ENCODE data around the gene NR2C2.
A peak's percentile ranks its signal among the peaks of the same experiment; 100 is the strongest.

NR2C2 gene

GRCh38 chr3:15023249-15023648, 75.9 kb downstream of the NR2C2 start:
- DNase-seq (ENCODE audit: low spot score) = no peak

- no peak for DNase-seq (ENCODE audit: low spot score)
These were observed 76.3 kb downstream of the NR2C2 start for GRCh38 chr3:15023719-15024118.

- DNase-seq (ENCODE audit: low spot score) = no peak
These were observed 82.2 kb downstream of the NR2C2 start for GRCh38 chr3:15029625-15030024.

GRCh38 chr3:15032650-15033049, 85.3 kb downstream of the NR2C2 start:
- DNase-seq (ENCODE audit: low spot score) = no peak

- DNase-seq (ENCODE audit: low spot score) = no peak
These were observed 85.7 kb downstream of the NR2C2 start for GRCh38 chr3:15033103-15033502.

- DNase-seq (ENCODE audit: low spot score) = no peak
These were observed 90.9 kb downstream of the NR2C2 start for GRCh38 chr3:15038306-15038705.

GRCh38 chr3:15040844-15041243, 93.5 kb downstream of the NR2C2 start:
- DNase-seq (ENCODE audit: low spot score) = no peak

GRCh38 chr3:15041950-15042349, 94.6 kb downstream of the NR2C2 start:
- DNase-seq (ENCODE audit: low spot score) = no peak

GRCh38 chr3:15042936-15043335, 95.6 kb downstream of the NR2C2 start:
- DNase-seq (ENCODE audit: low spot score) = no peak

GRCh38 chr3:15043408-15044171, 96.2 kb downstream of the NR2C2 start:
- no peak for DNase-seq (ENCODE audit: low spot score)

- no peak for DNase-seq (ENCODE audit: low spot score)
These were observed 96.9 kb downstream of the NR2C2 start for GRCh38 chr3:15044326-15044725.

- DNase-seq (ENCODE audit: low spot score) = no peak
These were observed 98.3 kb downstream of the NR2C2 start for GRCh38 chr3:15045667-15046066.

- no peak for DNase-seq (ENCODE audit: low spot score)
These were observed 102.2 kb downstream of the NR2C2 start for GRCh38 chr3:15049584-15049983.

GRCh38 chr3:15050405-15051092, 103.2 kb downstream of the NR2C2 start:
- no peak for DNase-seq (ENCODE audit: low spot score)

GRCh38 chr3:15051531-15051930, 104.1 kb downstream of the NR2C2 start:
- DNase-seq (ENCODE audit: low spot score) = peak; percentile 88

GRCh38 chr3:15052335-15053242, 105.2 kb downstream of the NR2C2 start:
- DNase-seq (ENCODE audit: low spot score) = no peak

- no peak for DNase-seq (ENCODE audit: low spot score)
These were observed 106.2 kb downstream of the NR2C2 start for GRCh38 chr3:15053541-15053940.

GRCh38 chr3:15055019-15055557, 107.7 kb downstream of the NR2C2 start:
- no peak for DNase-seq (ENCODE audit: low spot score)

- no peak for DNase-seq (ENCODE audit: low spot score)
These were observed 109.5 kb downstream of the NR2C2 start for GRCh38 chr3:15056676-15057404.

GRCh38 chr3:15060029-15060428, 112.6 kb downstream of the NR2C2 start:
- DNase-seq (ENCODE audit: low spot score) = no peak

- DNase-seq (ENCODE audit: low spot score) = peak; percentile 46
These were observed 115.9 kb downstream of the NR2C2 start for GRCh38 chr3:15063238-15063637.
